Effector CD4-positive, alpha-beta T cell (primary cell): ENCODE results near the gene AHSA1.

Experiments used
- DNase-seq: peaks from one replicate; pipeline ENCODE4 v3.0.0-alpha.2; 2020

Gene AHSA1

GRCh38 chr14:77474479-77475177 lies 16.7 kb downstream of the AHSA1 start:
- no peak for DNase-seq

GRCh38 chr14:77475432-77476115 lies 17.7 kb downstream of the AHSA1 start:
- no peak for DNase-seq

GRCh38 chr14:77478029-77478428 lies 20.1 kb downstream of the AHSA1 start:
- no peak for DNase-seq

- DNase-seq: no peak
Observed at GRCh38 chr14:77478796-77479195, 20.9 kb downstream of the AHSA1 start.

GRCh38 chr14:77482422-77482821 lies 24.5 kb downstream of the AHSA1 start:
- DNase-seq: no peak

GRCh38 chr14:77485256-77485655 lies 27.4 kb downstream of the AHSA1 start:
- no peak for DNase-seq

GRCh38 chr14:77485901-77486678 lies 28.2 kb downstream of the AHSA1 start:
- no peak for DNase-seq

GRCh38 chr14:77488558-77488957 lies 30.7 kb downstream of the AHSA1 start:
- no peak for DNase-seq

- no peak for DNase-seq
Observed at GRCh38 chr14:77489041-77489440, 31.1 kb downstream of the AHSA1 start.

GRCh38 chr14:77490347-77490986 lies 32.6 kb downstream of the AHSA1 start:
- DNase-seq: no peak

GRCh38 chr14:77491056-77491455 lies 33.2 kb downstream of the AHSA1 start:
- no peak for DNase-seq

GRCh38 chr14:77495334-77495733 lies 37.4 kb downstream of the AHSA1 start:
- no peak for DNase-seq

- no peak for DNase-seq
Observed at GRCh38 chr14:77498120-77498979, 40.5 kb downstream of the AHSA1 start, which contains the start of gene ISM2. Gene ISM2 (minus strand): TSS chr14:77498816. CDS start chr14:77498793, 23 bp downstream.

- DNase-seq: no peak
Observed at GRCh38 chr14:77498984-77499527, 41.2 kb downstream of the AHSA1 start.

GRCh38 chr14:77502109-77502782 lies 44.4 kb downstream of the AHSA1 start:
- no peak for DNase-seq

GRCh38 chr14:77503138-77503537 lies 45.2 kb downstream of the AHSA1 start:
- DNase-seq: no peak

GRCh38 chr14:77505031-77505430 lies 47.1 kb downstream of the AHSA1 start:
- no peak for DNase-seq

- DNase-seq: no peak
Observed at GRCh38 chr14:77507762-77508161, 49.9 kb downstream of the AHSA1 start.

- no peak for DNase-seq
Observed at GRCh38 chr14:77508249-77508648, 50.4 kb downstream of the AHSA1 start.

- no peak for DNase-seq
Observed at GRCh38 chr14:77508876-77509275, 51.0 kb downstream of the AHSA1 start.

- DNase-seq: no peak
Observed at GRCh38 chr14:77509366-77509765, 51.5 kb downstream of the AHSA1 start.
